Astrocyte (in vitro differentiated cells and primary cell): Measurements from ENCODE around the gene ITGBL1. TPM values are rescaled to one million over a fixed set of nuclear protein-coding genes. Genes with fewer than 3 reads are reported as not detected.

Source experiments
- DNase-seq: peaks from one replicate; pipeline ENCODE4 v3.0.0-alpha.2; 2010; ENCODE audit warnings: low read depth
- FAIRE-seq: peaks from 2 replicates; lab custom pipeline; 2011; peaks lifted over from hg19 to GRCh38; lab: Jason Lieb, UNC
- H2AFZ ChIP-seq: 2 replicates; pipeline ENCODE4 v1.6.0; 2012; ENCODE audit warnings: low read depth, low read length, inconsistent platforms
- H3K27ac ChIP-seq: 2 replicates; pipeline ENCODE4 v1.5.1; 2011; ENCODE audit warnings: low read depth, low read length, inconsistent platforms
- H3K27me3 ChIP-seq: 2 replicates; pipeline ENCODE4 v1.6.0; 2011; ENCODE audit warnings: low read length, inconsistent platforms; ENCODE audit not compliant: insufficient read depth
- H3K36me3 ChIP-seq: 2 replicates; pipeline ENCODE4 v1.5.1; 2011; ENCODE audit warnings: low read length, inconsistent platforms; ENCODE audit not compliant: insufficient read depth
- H3K4me1 ChIP-seq: 2 replicates; pipeline ENCODE4 v1.5.1; 2011; ENCODE audit warnings: low read length, inconsistent platforms; ENCODE audit not compliant: insufficient read depth
- H3K4me2 ChIP-seq: 2 replicates; pipeline ENCODE4 v1.6.0; 2012; ENCODE audit warnings: low read length, inconsistent platforms
- H3K4me3 ChIP-seq: 2 replicates; pipeline ENCODE4 v1.5.1; 2011; ENCODE audit warnings: low read depth, mild to moderate bottlenecking, low read length, inconsistent platforms; ENCODE audit not compliant: insufficient read depth
- H3K79me2 ChIP-seq: 2 replicates; pipeline ENCODE4 v1.6.0; 2012; ENCODE audit warnings: mild to moderate bottlenecking, low read length, inconsistent platforms; ENCODE audit not compliant: insufficient read depth
- H3K9ac ChIP-seq: 2 replicates; pipeline ENCODE4 v1.6.0; 2012; ENCODE audit warnings: mild to moderate bottlenecking, low read length, inconsistent platforms
- H3K9me3 ChIP-seq: 2 replicates; pipeline ENCODE4 v1.5.1; 2012; ENCODE audit warnings: low read depth, mild to moderate bottlenecking, low read length, inconsistent platforms; ENCODE audit not compliant: insufficient read depth
- H4K20me1 ChIP-seq: 2 replicates; pipeline ENCODE4 v1.6.0; 2012; ENCODE audit warnings: low read length, inconsistent platforms; ENCODE audit not compliant: insufficient read depth
- H3K27ac Mint-ChIP-seq: one replicate; pipeline ENCODE4 v1.8.0; 2021; ENCODE audit warnings: mild to moderate bottlenecking, mixed read lengths; ENCODE audit not compliant: unreplicated experiment
- H3K27me3 Mint-ChIP-seq: one replicate; pipeline ENCODE4 v1.8.0; 2021; ENCODE audit warnings: low read depth, mixed read lengths; ENCODE audit not compliant: unreplicated experiment
- H3K36me3 Mint-ChIP-seq: one replicate; pipeline ENCODE4 v1.8.0; 2021; ENCODE audit warnings: low read depth, mixed read lengths; ENCODE audit not compliant: unreplicated experiment
- H3K4me1 Mint-ChIP-seq: one replicate; pipeline ENCODE4 v1.8.0; 2021; ENCODE audit warnings: low read depth, mixed read lengths; ENCODE audit not compliant: unreplicated experiment
- H3K4me3 Mint-ChIP-seq: one replicate; pipeline ENCODE4 v1.8.0; 2021; ENCODE audit warnings: mild to moderate bottlenecking, moderate library complexity, mixed read lengths; ENCODE audit not compliant: unreplicated experiment
- H3K9me3 Mint-ChIP-seq: one replicate; pipeline ENCODE4 v1.8.0; 2021; ENCODE audit warnings: mild to moderate bottlenecking, mixed read lengths; ENCODE audit not compliant: unreplicated experiment
- EZH2 ChIP-seq: IDR thresholded peaks from 2 replicates; pipeline ENCODE4 v1.6.1; 2012; ENCODE audit warnings: mild to moderate bottlenecking, low read length, inconsistent platforms; ENCODE audit not compliant: insufficient read depth
- total RNA-seq: library from RNA; stranded (reverse); gene quantifications from 2 replicates; pipeline ENCODE4 v1.2.1, GENCODE V29; 2021
- TF ChIP-seq, protein P1 (sequence below): IDR thresholded peaks from 2 replicates; pipeline ENCODE4 v1.5.1; 2011; ENCODE audit warnings: low read depth, mild to moderate bottlenecking, inconsistent platforms, low read length, moderate library complexity; ENCODE audit not compliant: insufficient read depth

The ITGBL1 gene
- total RNA-seq, 1 donor from 2014 or later = 0.14 TPM

DNA sequence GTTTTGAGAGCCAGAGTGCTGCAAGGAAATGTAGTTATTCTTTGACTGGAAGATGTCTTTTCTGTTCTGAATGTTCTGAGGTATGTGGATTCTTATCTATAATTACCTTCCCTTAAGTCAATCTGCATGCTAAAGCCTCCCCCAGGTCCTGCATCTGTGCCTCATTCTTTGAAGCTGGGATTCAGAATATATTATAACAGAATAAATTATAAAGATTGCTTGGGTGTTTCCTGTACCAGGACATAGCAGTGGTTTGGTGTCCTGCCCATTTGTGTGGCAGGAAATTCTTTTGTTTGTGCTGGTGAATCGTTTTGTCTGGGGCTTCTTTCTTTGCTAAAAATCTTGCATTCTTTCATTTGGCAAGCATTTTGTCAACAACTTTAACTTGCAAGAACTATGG lies 60.2 kb downstream of the ITGBL1 start:
- DNase-seq (peak; percentile 75), FAIRE-seq (no peak)
- H3K9me3 Mint-ChIP-seq = peaks cover 1% of the 10 kb centered on the region
- TF ChIP-seq, protein P1, sequence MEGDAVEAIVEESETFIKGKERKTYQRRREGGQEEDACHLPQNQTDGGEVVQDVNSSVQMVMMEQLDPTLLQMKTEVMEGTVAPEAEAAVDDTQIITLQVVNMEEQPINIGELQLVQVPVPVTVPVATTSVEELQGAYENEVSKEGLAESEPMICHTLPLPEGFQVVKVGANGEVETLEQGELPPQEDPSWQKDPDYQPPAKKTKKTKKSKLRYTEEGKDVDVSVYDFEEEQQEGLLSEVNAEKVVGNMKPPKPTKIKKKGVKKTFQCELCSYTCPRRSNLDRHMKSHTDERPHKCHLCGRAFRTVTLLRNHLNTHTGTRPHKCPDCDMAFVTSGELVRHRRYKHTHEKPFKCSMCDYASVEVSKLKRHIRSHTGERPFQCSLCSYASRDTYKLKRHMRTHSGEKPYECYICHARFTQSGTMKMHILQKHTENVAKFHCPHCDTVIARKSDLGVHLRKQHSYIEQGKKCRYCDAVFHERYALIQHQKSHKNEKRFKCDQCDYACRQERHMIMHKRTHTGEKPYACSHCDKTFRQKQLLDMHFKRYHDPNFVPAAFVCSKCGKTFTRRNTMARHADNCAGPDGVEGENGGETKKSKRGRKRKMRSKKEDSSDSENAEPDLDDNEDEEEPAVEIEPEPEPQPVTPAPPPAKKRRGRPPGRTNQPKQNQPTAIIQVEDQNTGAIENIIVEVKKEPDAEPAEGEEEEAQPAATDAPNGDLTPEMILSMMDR = no peak
- TF ChIP-seq EZH2 = no peak
- peak overlapping the region; percentile 23 for H3K27ac Mint-ChIP-seq
- peaks cover 7% of the 10 kb centered on the region for H3K4me1 ChIP-seq
- no peak overlapping the region for H3K9ac ChIP-seq
- H3K4me1 Mint-ChIP-seq = peaks cover 17% of the 10 kb centered on the region
- no peaks in the 10 kb centered on the region for H3K9me3 ChIP-seq
- H3K79me2 ChIP-seq = no peaks in the 10 kb centered on the region
- no peak overlapping the region for H3K4me3 Mint-ChIP-seq
- H3K36me3 ChIP-seq = no peaks in the 10 kb centered on the region
- H3K4me2 ChIP-seq = peak overlapping the region; percentile 39
- H4K20me1 ChIP-seq = no peaks in the 10 kb centered on the region
- no peak overlapping the region for H2AFZ ChIP-seq
- H3K27ac ChIP-seq = peak overlapping the region; percentile 5
- H3K4me3 ChIP-seq = no peak overlapping the region
- H3K36me3 Mint-ChIP-seq = no peaks in the 10 kb centered on the region
- H3K27me3 ChIP-seq = no peaks in the 10 kb centered on the region
- H3K27me3 Mint-ChIP-seq = no peaks in the 10 kb centered on the region

GRCh38 chr13:101514100-101514499 lies 61.6 kb downstream of the ITGBL1 start:
- Histone ChIP-seq H3K4me2 (no peak overlapping the region), H3K9ac (no peak overlapping the region), H3K4me3 (no peak overlapping the region), H3K27me3 (no peaks in the 10 kb centered on the region), H2AFZ (no peak overlapping the region), H3K27ac (no peak overlapping the region), H3K9me3 (no peaks in the 10 kb centered on the region), H3K4me1 (peaks cover 7% of the 10 kb centered on the region), H3K36me3 (no peaks in the 10 kb centered on the region), H4K20me1 (no peaks in the 10 kb centered on the region), H3K79me2 (no peaks in the 10 kb centered on the region)
- TF ChIP-seq EZH2 = no peak
- TF ChIP-seq, protein P1 = no peak
- Mint-ChIP-seq H3K9me3 (no peaks in the 10 kb centered on the region), H3K27ac (no peak overlapping the region), H3K27me3 (no peaks in the 10 kb centered on the region), H3K4me3 (no peak overlapping the region), H3K36me3 (no peaks in the 10 kb centered on the region), H3K4me1 (peaks cover 17% of the 10 kb centered on the region)
- DNase-seq (no peak), FAIRE-seq (no peak)

DNA sequence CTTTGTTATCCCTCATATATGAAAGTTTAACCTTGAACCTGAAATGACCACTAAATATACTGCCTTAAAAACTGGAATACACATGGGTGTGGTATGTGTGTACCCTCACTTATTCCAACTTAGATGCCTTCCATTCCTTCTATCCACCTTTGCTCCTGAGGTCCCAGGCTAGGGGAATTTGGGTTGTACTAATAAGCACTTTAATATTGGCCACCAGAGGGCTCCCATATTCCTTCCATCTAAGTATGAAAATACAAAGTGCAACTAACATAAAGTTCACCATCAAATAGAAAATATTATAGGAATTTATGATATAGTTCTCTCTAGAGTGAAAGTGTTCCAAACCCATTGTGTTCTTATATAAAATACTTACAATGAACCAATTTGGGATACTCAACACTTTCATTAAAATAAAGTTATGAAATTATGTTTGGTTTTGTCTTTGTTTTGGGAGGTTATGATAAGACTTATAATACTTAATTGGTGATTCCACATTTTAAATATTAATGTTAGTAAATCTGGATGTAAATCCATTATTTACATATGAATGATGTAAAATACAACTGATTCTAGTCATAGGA lies 62.3 kb downstream of the ITGBL1 start:
- peaks cover 21% of the 10 kb centered on the region for H3K4me1 Mint-ChIP-seq
- no peak for TF ChIP-seq EZH2
- TF ChIP-seq, protein P1 = peak; percentile 68
- H3K4me3 ChIP-seq = no peak overlapping the region
- H3K4me3 Mint-ChIP-seq = no peak overlapping the region
- no peak overlapping the region for H3K27ac Mint-ChIP-seq
- H3K9ac ChIP-seq = no peak overlapping the region
- FAIRE-seq (no peak), DNase-seq (peak; percentile 35)
- H3K9me3 Mint-ChIP-seq = no peaks in the 10 kb centered on the region
- H3K36me3 Mint-ChIP-seq = no peaks in the 10 kb centered on the region
- H3K4me1 ChIP-seq = peaks cover 7% of the 10 kb centered on the region
- H3K4me2 ChIP-seq = no peak overlapping the region
- no peaks in the 10 kb centered on the region for H3K27me3 Mint-ChIP-seq
- no peaks in the 10 kb centered on the region for H3K36me3 ChIP-seq
- no peak overlapping the region for H2AFZ ChIP-seq
- H3K79me2 ChIP-seq = no peaks in the 10 kb centered on the region
- H3K9me3 ChIP-seq = no peaks in the 10 kb centered on the region
- no peaks in the 10 kb centered on the region for H3K27me3 ChIP-seq
- no peaks in the 10 kb centered on the region for H4K20me1 ChIP-seq
- no peak overlapping the region for H3K27ac ChIP-seq
